ENCODE results near the gene TMX3.

The TMX3 gene

GRCh38 chr18:68665628-68666027 is 49.3 kb downstream of the TMX3 start:
- H3K36me3 ChIP-seq: no peaks in the 10 kb centered on the region
- peak overlapping the region; percentile 21 to 69 (median 44); a peak in 20 of 22 replicates for H3K4me2 ChIP-seq
- H3K4me1 ChIP-seq: peaks cover 8 to 19% (median 14%) of the 10 kb centered on the region in 10 experiments
- H3K4me3 ChIP-seq: no peak overlapping the region
- H4K20me1 ChIP-seq: no peaks in the 10 kb centered on the region
- no peak for TF ChIP-seq Cebpa-rat (IDR thresholded peaks at IDR 0.05)
- H3K9ac ChIP-seq: no peak overlapping the region
- peak overlapping the region in 1 of 11 experiments; percentile 16; a peak in 1 of 22 replicates for H3K27ac ChIP-seq
- no peaks in the 10 kb centered on the region for H3K27me3 ChIP-seq
- H3K9me3 ChIP-seq (replicated peaks in 1 of 11): peaks cover 5 to 12% (median 8%) of the 10 kb centered on the region in 11 experiments; a peak in 8 of 22 replicates

- Histone ChIP-seq H3K27ac (no peak overlapping the region), H4K20me1 (no peaks in the 10 kb centered on the region), H3K4me1 (peaks cover 8 to 23% (median 16%) of the 10 kb centered on the region in 10 experiments), H3K9me3 (replicated peaks in 1 of 11) (peaks cover 4 to 6% (median 5%) of the 10 kb centered on the region in 11 experiments; a peak in 7 of 22 replicates), H3K27me3 (no peaks in the 10 kb centered on the region), H3K36me3 (no peaks in the 10 kb centered on the region), H3K9ac (no peak overlapping the region), H3K4me2 (no peak overlapping the region), H3K4me3 (no peak overlapping the region)
- TF ChIP-seq Cebpa-rat (IDR thresholded peaks at IDR 0.05): no peak
Observed at GRCh38 chr18:68662754-68663153, 52.2 kb downstream of the TMX3 start.

- no peak for TF ChIP-seq Cebpa-rat (IDR thresholded peaks at IDR 0.05)
- no peak overlapping the region for H3K27ac ChIP-seq
- H3K27me3 ChIP-seq: no peaks in the 10 kb centered on the region
- H3K4me2 ChIP-seq: no peak overlapping the region
- no peaks in the 10 kb centered on the region for H3K36me3 ChIP-seq
- H3K9ac ChIP-seq: no peak overlapping the region
- no peaks in the 10 kb centered on the region for H4K20me1 ChIP-seq
- no peaks in the 10 kb centered on the region for H3K9me3 ChIP-seq (replicated peaks in 1 of 11)
- peaks cover under 1 to 12% (median 6%) of the 10 kb centered on the region in 10 experiments; a peak in 18 of 20 replicates for H3K4me1 ChIP-seq
- no peak overlapping the region for H3K4me3 ChIP-seq
Observed at GRCh38 chr18:68660354-68661183, 54.3 kb downstream of the TMX3 start.

GRCh38 chr18:68648191-68648590 is 66.7 kb downstream of the TMX3 start:
- Histone ChIP-seq H3K9ac (no peak overlapping the region), H4K20me1 (no peaks in the 10 kb centered on the region), H3K36me3 (no peaks in the 10 kb centered on the region), H3K9me3 (replicated peaks in 1 of 11) (no peaks in the 10 kb centered on the region), H3K4me1 (no peaks in the 10 kb centered on the region), H3K4me3 (no peak overlapping the region), H3K27me3 (no peaks in the 10 kb centered on the region), H3K4me2 (no peak overlapping the region), H3K27ac (no peak overlapping the region)
- TF ChIP-seq Cebpa-rat (IDR thresholded peaks at IDR 0.05): no peak

GRCh38 chr18:68642003-68642402 is 72.9 kb downstream of the TMX3 start:
- Histone ChIP-seq H3K9me3 (replicated peaks in 1 of 11) (peaks cover 0 to 12% (median 9%) of the 10 kb centered on the region in 11 experiments; a peak in 12 of 22 replicates), H3K27ac (no peak overlapping the region), H4K20me1 (no peaks in the 10 kb centered on the region), H3K9ac (no peak overlapping the region), H3K27me3 (no peaks in the 10 kb centered on the region), H3K4me3 (no peak overlapping the region), H3K4me2 (no peak overlapping the region), H3K4me1 (peaks cover 0 to 14% (median 11%) of the 10 kb centered on the region in 10 experiments; a peak in 15 of 20 replicates), H3K36me3 (no peaks in the 10 kb centered on the region)
- TF ChIP-seq Cebpa-rat (IDR thresholded peaks at IDR 0.05): no peak

GRCh38 chr18:68640861-68641260 is 74.0 kb downstream of the TMX3 start:
- Histone ChIP-seq H3K9me3 (replicated peaks in 1 of 11) (peaks cover 0 to 17% (median 11%) of the 10 kb centered on the region in 11 experiments; a peak in 13 of 22 replicates), H3K4me2 (no peak overlapping the region), H3K27me3 (no peaks in the 10 kb centered on the region), H3K36me3 (no peaks in the 10 kb centered on the region), H3K4me1 (peaks cover 0 to 14% (median 11%) of the 10 kb centered on the region in 10 experiments; a peak in 15 of 20 replicates), H3K9ac (no peak overlapping the region), H3K27ac (no peak overlapping the region), H4K20me1 (no peaks in the 10 kb centered on the region), H3K4me3 (no peak overlapping the region)
- TF ChIP-seq Cebpa-rat (IDR thresholded peaks at IDR 0.05): no peak

- no peak for TF ChIP-seq Cebpa-rat (IDR thresholded peaks at IDR 0.05)
- peaks cover 0 to 14% (median 11%) of the 10 kb centered on the region in 10 experiments; a peak in 15 of 20 replicates for H3K4me1 ChIP-seq
- no peaks in the 10 kb centered on the region for H4K20me1 ChIP-seq
- H3K4me2 ChIP-seq: peak overlapping the region in 10 of 11 experiments; percentile 7 to 65 (median 55); a peak in 18 of 22 replicates
- 0 out of 22 replicates have a peak overlapping the region, but pooled peaks of 1 of the 11 experiments have one; percentile 26 for H3K27ac ChIP-seq
- no peaks in the 10 kb centered on the region for H3K27me3 ChIP-seq
- no peaks in the 10 kb centered on the region for H3K36me3 ChIP-seq
- H3K9me3 ChIP-seq (replicated peaks in 1 of 11): peaks cover 0 to 17% (median 11%) of the 10 kb centered on the region in 11 experiments; a peak in 13 of 22 replicates
- no peak overlapping the region for H3K9ac ChIP-seq
- H3K4me3 ChIP-seq: no peak overlapping the region
Observed at GRCh38 chr18:68638613-68639012, 76.3 kb downstream of the TMX3 start.

GRCh38 chr18:68627812-68628211 is 87.1 kb downstream of the TMX3 start:
- Histone ChIP-seq H3K9ac (no peak overlapping the region), H3K4me2 (no peak overlapping the region), H4K20me1 (no peaks in the 10 kb centered on the region), H3K27ac (no peak overlapping the region), H3K36me3 (no peaks in the 10 kb centered on the region), H3K4me3 (no peak overlapping the region), H3K27me3 (no peaks in the 10 kb centered on the region), H3K9me3 (replicated peaks in 1 of 11) (no peaks in the 10 kb centered on the region), H3K4me1 (no peaks in the 10 kb centered on the region)
- no peak for TF ChIP-seq Cebpa-rat (IDR thresholded peaks at IDR 0.05)
